ENCODE data around the gene CLMN. TPM values are rescaled to one million over a fixed set of nuclear protein-coding genes. Genes with fewer than 3 reads are reported as not detected.

The CLMN gene
- polyA plus RNA-seq, 1 donor from 2014 or later, result 0.57 TPM

DNA sequence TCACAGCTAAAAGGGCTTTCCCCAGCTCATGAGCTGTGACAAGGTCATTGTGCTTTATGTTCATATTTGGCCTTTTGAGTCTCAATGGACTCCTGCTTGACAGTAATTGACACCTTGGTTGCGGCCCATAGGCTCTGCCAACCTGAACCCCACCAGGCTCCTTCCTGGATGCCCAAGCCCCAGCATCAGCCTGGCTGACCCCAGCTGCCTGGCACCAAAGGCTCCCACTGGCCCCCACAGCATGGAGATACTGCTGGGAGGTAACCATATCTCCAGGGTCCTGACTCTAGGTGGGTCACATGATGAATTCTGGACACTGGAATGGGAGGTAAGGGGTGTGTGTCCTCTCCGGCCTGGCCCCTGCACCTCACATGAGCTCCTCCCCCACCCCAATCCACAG, 50.2 kb downstream of the CLMN start:
- Histone ChIP-seq H3K9me2 (ENCODE audit: insufficient read depth, low read length) (no peaks in the 10 kb centered on the region), H3K27ac (ENCODE audit: low read length) (no peak overlapping the region), H3K79me2 (replicated peaks; ENCODE audit: insufficient read depth, low read length) (no peaks in the 10 kb centered on the region), H3K27me3 (ENCODE audit: insufficient read depth, low read depth, low read length) (no peaks in the 10 kb centered on the region), H2AFZ (ENCODE audit: low read depth, low read length) (no peak overlapping the region), H4K20me1 (ENCODE audit: insufficient read depth) (no peaks in the 10 kb centered on the region), H3K4me2 (ENCODE audit: low read length) (no peak overlapping the region), H3K4me3 (ENCODE audit: low read length) (no peak overlapping the region), H3K9me3 (ENCODE audit: low read length) (no peaks in the 10 kb centered on the region), H3K36me3 (ENCODE audit: insufficient read depth, low read length) (no peaks in the 10 kb centered on the region), H3F3A (ENCODE audit: insufficient read depth, low read length, poor library complexity, severe bottlenecking) (no peaks in the 10 kb centered on the region), H3K9ac (ENCODE audit: low read length) (no peak overlapping the region)
- TF ChIP-seq SMC3 (conservative IDR thresholded peaks at IDR 0.05; ENCODE audit: poor library complexity) (no peak), RAD21 (conservative IDR thresholded peaks at IDR 0.05) (no peak), TAF1 (IDR thresholded peaks at IDR 0.05; ENCODE audit: low read depth) (no peak), EZH2 (IDR thresholded peaks at IDR 0.05; ENCODE audit: borderline replicate concordance, insufficient read depth, low read length, poor library complexity, severe bottlenecking) (no peak), EP300 (conservative IDR thresholded peaks at IDR 0.05; ENCODE audit: poor library complexity, severe bottlenecking) (no peak), MXI1 (conservative IDR thresholded peaks at IDR 0.05; ENCODE audit: poor library complexity, severe bottlenecking) (no peak), POLR2AphosphoS5 (IDR thresholded peaks at IDR 0.05) (no peak)
- TF ChIP-seq, protein P1, sequence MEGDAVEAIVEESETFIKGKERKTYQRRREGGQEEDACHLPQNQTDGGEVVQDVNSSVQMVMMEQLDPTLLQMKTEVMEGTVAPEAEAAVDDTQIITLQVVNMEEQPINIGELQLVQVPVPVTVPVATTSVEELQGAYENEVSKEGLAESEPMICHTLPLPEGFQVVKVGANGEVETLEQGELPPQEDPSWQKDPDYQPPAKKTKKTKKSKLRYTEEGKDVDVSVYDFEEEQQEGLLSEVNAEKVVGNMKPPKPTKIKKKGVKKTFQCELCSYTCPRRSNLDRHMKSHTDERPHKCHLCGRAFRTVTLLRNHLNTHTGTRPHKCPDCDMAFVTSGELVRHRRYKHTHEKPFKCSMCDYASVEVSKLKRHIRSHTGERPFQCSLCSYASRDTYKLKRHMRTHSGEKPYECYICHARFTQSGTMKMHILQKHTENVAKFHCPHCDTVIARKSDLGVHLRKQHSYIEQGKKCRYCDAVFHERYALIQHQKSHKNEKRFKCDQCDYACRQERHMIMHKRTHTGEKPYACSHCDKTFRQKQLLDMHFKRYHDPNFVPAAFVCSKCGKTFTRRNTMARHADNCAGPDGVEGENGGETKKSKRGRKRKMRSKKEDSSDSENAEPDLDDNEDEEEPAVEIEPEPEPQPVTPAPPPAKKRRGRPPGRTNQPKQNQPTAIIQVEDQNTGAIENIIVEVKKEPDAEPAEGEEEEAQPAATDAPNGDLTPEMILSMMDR (IDR thresholded peaks at IDR 0.05; ENCODE audit: poor library complexity, severe bottlenecking), result no peak
- TF ChIP-seq, protein P2, sequence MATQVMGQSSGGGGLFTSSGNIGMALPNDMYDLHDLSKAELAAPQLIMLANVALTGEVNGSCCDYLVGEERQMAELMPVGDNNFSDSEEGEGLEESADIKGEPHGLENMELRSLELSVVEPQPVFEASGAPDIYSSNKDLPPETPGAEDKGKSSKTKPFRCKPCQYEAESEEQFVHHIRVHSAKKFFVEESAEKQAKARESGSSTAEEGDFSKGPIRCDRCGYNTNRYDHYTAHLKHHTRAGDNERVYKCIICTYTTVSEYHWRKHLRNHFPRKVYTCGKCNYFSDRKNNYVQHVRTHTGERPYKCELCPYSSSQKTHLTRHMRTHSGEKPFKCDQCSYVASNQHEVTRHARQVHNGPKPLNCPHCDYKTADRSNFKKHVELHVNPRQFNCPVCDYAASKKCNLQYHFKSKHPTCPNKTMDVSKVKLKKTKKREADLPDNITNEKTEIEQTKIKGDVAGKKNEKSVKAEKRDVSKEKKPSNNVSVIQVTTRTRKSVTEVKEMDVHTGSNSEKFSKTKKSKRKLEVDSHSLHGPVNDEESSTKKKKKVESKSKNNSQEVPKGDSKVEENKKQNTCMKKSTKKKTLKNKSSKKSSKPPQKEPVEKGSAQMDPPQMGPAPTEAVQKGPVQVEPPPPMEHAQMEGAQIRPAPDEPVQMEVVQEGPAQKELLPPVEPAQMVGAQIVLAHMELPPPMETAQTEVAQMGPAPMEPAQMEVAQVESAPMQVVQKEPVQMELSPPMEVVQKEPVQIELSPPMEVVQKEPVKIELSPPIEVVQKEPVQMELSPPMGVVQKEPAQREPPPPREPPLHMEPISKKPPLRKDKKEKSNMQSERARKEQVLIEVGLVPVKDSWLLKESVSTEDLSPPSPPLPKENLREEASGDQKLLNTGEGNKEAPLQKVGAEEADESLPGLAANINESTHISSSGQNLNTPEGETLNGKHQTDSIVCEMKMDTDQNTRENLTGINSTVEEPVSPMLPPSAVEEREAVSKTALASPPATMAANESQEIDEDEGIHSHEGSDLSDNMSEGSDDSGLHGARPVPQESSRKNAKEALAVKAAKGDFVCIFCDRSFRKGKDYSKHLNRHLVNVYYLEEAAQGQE (IDR thresholded peaks at IDR 0.05; ENCODE audit: borderline replicate concordance), result no peak

DNA sequence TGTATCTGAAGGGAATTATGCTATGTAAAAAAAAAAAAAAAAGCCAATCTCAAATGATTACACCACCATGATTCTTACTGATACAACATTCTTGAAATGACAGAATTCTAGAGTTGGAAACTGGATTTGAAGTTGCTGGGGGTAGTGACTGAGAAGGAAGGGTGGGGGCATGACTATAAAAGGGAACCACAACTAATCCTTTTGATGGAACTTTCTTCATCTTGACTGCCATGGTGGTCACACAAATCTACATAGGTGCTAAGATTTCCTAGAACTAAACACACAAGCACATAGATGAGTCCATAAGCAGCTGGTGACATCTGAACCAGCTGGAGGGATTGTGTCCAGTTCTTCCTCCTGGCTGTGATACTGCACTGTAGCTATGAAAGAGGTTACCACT, 51.4 kb downstream of the CLMN start:
- H3K4me2 ChIP-seq (ENCODE audit: low read length), result no peak overlapping the region
- no peak for TF ChIP-seq RAD21 (conservative IDR thresholded peaks at IDR 0.05)
- no peak for TF ChIP-seq EP300 (conservative IDR thresholded peaks at IDR 0.05; ENCODE audit: poor library complexity, severe bottlenecking)
- H3K79me2 ChIP-seq (replicated peaks; ENCODE audit: insufficient read depth, low read length), result no peaks in the 10 kb centered on the region
- H3F3A ChIP-seq (ENCODE audit: insufficient read depth, low read length, poor library complexity, severe bottlenecking), result no peaks in the 10 kb centered on the region
- H3K9ac ChIP-seq (ENCODE audit: low read length), result no peak overlapping the region
- no peaks in the 10 kb centered on the region for H3K27me3 ChIP-seq (ENCODE audit: insufficient read depth, low read depth, low read length)
- H3K36me3 ChIP-seq (ENCODE audit: insufficient read depth, low read length), result no peaks in the 10 kb centered on the region
- no peaks in the 10 kb centered on the region for H3K9me3 ChIP-seq (ENCODE audit: low read length)
- H3K27ac ChIP-seq (ENCODE audit: low read length), result no peak overlapping the region
- H4K20me1 ChIP-seq (ENCODE audit: insufficient read depth), result no peaks in the 10 kb centered on the region
- H3K9me2 ChIP-seq (ENCODE audit: insufficient read depth, low read length), result no peaks in the 10 kb centered on the region
- no peak overlapping the region for H3K4me3 ChIP-seq (ENCODE audit: low read length)
- H2AFZ ChIP-seq (ENCODE audit: low read depth, low read length), result no peak overlapping the region

DNA sequence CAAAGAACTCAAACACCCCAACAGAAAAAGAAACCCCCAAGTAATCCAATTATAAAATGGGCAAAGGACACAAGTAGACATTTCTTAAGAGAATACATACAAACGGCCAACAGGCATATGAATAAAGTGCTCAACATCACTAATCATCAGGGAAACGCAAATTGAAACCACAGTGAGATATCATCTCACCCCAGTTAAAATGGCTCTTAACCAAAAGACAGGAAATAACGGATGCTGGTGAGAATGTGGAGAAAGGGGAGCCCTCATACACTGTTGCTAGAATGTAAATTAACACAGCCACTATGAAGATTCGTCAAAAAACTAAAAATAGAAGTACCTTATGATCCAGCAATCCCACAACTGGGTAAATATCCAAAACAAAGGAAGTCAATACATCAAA, 52.4 kb downstream of the CLMN start:
- H4K20me1 ChIP-seq (ENCODE audit: insufficient read depth), result no peaks in the 10 kb centered on the region
- TF ChIP-seq, protein P1 (IDR thresholded peaks at IDR 0.05; ENCODE audit: poor library complexity, severe bottlenecking), result no peak
- TF ChIP-seq RAD21 (conservative IDR thresholded peaks at IDR 0.05) (no peak), MXI1 (conservative IDR thresholded peaks at IDR 0.05; ENCODE audit: poor library complexity, severe bottlenecking) (no peak), POLR2AphosphoS5 (IDR thresholded peaks at IDR 0.05) (no peak), EP300 (conservative IDR thresholded peaks at IDR 0.05; ENCODE audit: poor library complexity, severe bottlenecking) (no peak), EZH2 (IDR thresholded peaks at IDR 0.05; ENCODE audit: borderline replicate concordance, insufficient read depth, low read length, poor library complexity, severe bottlenecking) (no peak), SMC3 (conservative IDR thresholded peaks at IDR 0.05; ENCODE audit: poor library complexity) (no peak), TAF1 (IDR thresholded peaks at IDR 0.05; ENCODE audit: low read depth) (no peak)
- TF ChIP-seq, protein P2 (IDR thresholded peaks at IDR 0.05; ENCODE audit: borderline replicate concordance), result no peak
- H3K9ac ChIP-seq (ENCODE audit: low read length), result no peak overlapping the region
- no peak overlapping the region for H3K27ac ChIP-seq (ENCODE audit: low read length)
- no peaks in the 10 kb centered on the region for H3F3A ChIP-seq (ENCODE audit: insufficient read depth, low read length, poor library complexity, severe bottlenecking)
- H2AFZ ChIP-seq (ENCODE audit: low read depth, low read length), result no peak overlapping the region
- no peaks in the 10 kb centered on the region for H3K79me2 ChIP-seq (replicated peaks; ENCODE audit: insufficient read depth, low read length)
- H3K9me3 ChIP-seq (ENCODE audit: low read length), result no peaks in the 10 kb centered on the region
- no peaks in the 10 kb centered on the region for H3K9me2 ChIP-seq (ENCODE audit: insufficient read depth, low read length)
- H3K4me3 ChIP-seq (ENCODE audit: low read length), result no peak overlapping the region
- no peak overlapping the region for H3K4me2 ChIP-seq (ENCODE audit: low read length)
- H3K36me3 ChIP-seq (ENCODE audit: insufficient read depth, low read length), result no peaks in the 10 kb centered on the region
- H3K27me3 ChIP-seq (ENCODE audit: insufficient read depth, low read depth, low read length), result no peaks in the 10 kb centered on the region

Data from neural cell (in vitro differentiated cells).